Activated CD4-positive, CD25-positive, alpha-beta regulatory T cell (primary cell): ENCODE data around the gene SH2D2A.
A peak's percentile ranks its signal among the peaks of the same experiment; 100 is the strongest.

ENCODE experiments used
- DNase-seq, 4 experiments: peaks; one replicate each; lab custom pipeline; 2025; lab: John Stamatoyannopoulos, UW

SH2D2A gene

DNA sequence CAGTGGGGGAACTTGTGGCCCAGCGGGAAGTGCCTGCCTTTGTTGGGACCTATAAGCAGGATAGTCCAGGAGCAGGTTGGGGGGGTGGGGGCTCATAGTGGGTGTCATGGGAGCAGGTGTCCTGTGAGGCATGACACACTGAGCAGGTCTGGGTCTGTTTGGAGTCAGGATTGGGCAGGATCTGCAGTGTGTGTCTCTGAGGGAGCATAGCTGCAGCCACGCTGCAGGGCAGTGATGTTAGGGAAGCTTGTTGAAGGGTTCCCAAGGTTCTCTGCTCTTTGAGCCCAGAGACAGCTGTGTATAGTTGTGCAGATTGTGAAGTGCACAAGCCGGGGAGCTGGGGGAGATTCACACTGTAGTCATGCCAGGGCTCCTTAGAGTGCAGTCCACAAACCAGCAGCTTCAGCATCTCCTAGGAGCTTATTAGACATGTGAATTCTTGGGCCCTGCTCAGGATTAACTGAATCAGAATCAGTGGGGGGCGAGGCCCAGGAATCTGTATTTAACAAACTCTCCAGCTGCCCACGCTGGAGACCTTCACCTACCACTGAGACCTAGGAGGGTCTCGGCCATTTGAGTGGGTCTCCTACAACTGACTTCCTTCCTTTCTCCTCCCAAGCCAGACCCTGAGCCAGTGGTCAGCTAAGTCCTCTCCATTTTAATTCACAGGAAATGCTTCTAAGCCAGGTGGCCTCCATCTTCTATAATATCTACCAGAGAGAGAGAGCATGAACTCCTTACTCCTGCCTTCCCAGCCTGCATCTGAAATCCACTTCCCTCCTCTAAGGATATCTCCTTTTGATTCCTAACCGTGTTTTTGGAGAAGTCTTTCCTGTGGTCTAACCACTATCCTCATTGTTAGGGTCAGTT lies 31.2 kb upstream of the SH2D2A start:
- no peak for DNase-seq

DNA sequence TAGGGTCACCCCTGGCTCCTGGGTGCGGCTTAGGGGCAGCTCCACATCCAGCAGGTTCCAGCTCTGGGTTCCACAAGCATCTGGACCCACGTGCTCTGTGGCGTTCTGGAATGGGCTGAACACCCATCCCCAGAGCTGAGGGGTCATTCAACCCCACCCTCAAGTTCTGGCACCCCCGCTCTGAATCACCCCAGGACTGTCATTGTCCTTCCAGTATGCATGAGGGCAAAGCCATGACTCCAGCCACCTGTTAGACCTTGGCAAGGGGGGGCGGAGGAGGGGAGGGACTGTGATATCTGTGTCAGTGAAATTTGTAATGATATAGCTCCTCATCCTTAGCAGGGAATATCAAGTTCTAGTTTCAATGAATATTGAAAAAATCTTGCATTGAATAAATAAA lies 30.0 kb upstream of the SH2D2A start:
- DNase-seq, result no peak

DNA sequence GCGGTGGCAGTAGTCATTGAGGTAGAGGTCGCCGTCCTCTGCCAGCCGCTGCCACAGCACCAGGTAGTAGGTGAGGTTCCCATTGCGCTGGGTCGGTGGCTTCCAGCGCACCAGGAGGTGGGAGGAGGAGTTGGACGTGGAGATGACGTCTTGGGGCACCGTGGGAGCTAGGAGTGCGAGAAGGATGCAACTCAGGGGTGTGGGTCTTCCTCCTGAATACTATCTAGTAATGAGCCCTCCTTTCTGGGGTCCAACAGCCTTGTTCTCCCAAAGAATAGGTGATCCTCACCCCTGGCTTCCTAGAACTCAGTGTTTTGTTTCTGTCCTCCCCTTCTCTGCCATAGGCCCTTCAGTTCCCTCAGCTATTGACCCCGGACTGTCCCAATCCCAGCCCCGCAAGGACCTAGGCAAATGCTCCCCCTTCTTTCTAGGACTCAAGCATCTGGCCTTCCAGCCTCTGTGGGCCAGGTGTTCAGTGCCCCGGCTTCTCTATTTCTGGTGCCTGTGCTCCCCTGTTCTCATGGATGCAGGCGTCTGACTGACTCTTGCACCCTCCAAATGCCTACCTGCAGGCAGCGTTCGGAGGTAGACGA lies 29.4 kb upstream of the SH2D2A start:
- DNase-seq, result no peak

DNA sequence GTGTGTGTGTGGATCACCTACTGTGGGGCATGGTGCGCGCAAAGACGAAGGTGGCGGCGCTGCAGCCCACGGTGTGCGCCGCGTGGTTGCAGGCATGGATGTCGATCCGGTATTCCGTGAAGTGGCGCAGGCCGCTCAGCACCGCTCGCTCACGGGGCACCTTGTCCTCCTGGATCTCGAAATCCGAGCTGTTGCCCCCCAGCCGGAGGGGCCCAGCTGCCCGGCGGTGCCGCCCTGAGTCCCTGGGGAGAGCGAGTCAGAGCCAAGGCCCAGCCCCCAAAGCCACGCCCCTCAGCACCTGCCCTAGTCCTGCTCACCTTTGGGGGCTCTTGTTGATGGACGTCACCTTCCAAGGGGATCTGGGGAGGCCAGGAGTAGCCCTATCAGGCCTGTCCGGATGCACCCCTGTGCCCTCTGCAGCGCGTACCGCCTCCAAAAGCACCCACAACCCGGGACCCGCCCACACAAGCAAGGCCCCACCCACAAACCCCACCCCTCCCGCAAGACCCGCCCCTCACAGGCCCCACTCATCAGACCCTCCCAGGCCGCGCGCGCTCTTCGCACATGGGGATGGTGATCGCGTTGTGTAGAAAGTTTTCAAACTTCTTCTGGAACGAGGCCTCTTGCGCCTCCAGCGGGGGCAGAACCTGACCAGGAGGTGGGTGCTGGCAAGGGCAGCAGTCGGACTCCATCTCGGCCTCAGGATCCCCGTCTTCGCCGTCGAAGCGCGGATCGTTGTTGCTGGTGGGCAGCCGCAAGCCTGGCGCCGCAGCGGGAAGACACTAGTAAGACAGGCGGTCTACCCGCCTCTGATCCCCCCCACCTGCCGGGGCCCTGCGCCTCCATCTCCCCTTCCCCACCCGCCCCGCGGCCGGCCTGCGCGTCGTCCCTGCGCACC lies 28.7 kb upstream of the SH2D2A start:
- DNase-seq, result peak in 1 of 4 experiments; percentile 13

DNA sequence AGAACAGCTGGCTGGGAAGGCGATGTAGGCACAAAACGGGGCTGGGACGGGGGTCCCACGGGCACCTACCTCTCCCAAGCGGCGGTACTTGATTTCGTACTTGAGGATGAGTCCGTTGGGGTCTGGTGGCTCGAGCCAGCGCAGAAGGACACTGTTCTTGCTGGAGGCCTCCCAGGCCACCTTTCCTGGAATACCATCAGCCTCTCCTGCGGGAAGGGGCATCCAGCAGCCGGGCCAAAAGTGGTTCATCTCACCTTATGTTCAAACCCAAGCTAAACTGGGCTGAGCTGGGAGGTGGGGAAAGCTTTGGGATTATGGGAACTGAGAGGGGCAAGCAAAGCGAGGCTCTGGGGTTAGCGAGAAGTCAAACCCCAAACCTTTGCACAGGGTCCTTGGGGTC lies 28.0 kb upstream of the SH2D2A start:
- DNase-seq, result no peak

DNA sequence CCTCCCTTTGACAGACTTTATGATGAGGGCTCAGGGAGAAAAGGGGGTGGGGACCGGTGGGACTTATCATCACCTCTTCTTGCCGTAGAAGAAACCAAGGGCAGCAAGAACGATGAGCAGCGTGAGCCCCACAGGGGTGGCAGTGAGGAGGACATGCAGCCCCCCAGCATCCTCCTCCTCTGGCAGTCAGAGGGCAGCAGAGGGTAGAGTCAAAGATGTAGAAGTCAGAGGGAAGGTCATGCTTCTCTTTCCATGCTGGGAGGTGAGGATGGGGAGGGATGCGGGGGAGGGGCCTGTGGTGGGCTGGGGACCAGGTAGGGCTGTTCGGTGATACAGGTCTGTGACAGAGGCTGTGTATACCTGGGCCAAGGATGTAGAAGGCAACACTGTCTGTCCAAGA lies 27.5 kb upstream of the SH2D2A start:
- no peak for DNase-seq

DNA sequence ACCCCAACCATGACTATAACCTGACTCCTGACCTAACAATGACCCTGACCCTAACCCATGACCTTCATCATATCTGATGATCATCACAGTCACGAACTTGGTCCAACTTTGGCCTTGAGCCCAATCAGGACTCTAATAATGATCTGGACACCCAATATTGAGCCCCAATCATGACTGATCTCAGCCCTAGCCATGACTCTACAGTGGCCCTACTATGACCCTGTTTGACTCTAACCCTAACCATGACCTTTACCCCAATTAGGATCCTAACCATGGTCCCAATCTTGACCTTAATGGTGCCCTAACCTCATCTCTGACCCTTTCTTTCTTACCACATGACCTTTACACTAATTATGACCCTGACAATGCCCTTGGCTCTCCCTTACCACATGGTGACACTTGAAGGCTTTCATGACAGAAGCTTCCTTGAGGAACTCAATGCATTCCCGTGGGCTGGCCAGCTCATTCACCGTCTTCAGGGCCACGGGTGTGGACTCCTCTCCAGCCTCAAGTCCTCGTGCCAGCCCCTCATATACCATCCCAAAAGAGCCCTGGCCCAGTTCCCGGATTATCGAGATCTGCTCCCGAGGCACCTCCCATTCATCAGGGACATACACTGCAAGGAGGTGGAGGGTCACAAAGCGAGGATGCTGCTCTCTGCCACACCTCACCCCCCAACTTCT lies 26.1 kb upstream of the SH2D2A start:
- DNase-seq, result no peak

DNA sequence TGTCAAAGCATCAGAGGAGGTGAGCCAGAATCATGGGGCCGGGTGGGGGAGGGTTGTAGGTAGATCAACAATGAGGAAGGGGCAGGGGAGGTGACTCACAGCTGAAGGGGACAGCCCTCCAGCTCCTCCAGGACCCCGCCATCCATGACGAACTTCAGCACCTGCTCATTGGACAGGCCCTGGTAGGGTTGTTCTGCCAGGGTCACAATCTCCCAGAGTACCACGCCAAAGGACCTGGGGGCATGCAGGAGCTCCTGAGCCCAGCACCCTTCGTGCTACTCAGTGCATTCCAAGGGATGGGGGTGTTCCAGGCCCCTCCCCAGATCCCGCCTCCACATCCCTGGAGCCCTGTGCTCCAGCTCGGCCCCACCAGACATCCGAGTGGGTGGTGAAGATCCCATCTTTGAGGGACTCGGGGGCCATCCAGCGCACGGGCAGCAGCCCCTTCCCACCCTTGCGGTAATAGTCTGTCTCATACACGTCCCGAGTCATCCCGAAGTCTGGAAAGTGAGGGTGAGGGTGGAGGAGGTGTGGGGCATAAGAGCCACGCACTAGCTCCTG lies 24.7 kb upstream of the SH2D2A start:
- no peak for DNase-seq

DNA sequence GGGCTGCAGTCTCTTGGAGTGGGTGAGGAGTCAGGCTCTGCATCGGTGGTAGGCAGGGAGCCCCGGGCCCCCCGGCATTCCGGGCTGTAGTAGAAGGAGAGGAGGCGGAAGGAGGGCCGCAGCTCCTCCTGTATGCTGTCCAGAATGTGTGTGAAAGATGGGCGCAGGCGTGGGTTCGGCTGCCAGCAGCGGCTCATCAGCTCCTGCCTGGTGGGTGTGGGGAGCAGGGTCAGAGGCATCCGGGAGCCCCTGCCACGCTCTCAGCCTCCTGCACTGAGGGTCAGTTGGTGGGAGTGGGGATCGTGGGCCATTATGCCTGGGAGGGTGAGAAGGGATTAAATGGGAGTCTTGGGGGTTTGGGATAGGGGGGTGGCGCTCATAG lies 24.2 kb upstream of the SH2D2A start:
- no peak for DNase-seq

DNA sequence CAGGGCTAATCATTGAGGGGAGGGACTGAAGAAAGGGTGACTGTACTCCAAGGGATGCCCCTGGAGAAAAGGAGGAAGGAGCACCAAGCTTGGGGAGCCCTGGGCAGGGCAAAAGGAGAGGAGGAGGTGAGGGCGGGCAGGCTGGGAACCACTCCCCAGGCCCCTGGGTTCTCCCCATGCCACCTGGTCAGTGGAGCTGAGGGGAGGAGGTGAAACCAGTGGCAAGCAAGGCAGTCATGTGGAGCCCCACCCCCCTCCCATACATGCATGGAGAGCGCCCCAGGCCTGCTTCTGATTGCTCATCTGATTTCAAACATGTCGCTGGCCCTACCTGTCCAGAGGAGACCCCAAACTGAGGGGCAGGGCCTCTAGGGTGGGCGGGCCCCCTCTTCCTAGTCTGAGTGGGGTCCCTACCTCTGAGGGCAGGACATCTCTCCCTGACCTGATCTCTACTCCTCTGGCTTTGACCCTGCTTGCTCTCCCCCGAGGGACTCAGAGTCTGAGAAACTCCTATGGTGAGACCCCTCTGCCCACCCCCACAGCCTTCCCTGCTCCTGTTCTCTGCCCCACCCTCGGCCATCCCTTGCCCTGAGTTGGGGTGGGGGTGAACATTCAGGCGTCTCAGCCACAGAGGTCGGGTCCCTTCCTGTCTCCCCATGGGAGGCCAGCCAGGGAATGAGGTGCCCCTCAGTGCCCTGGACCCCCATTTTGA lies 23.7 kb upstream of the SH2D2A start:
- no peak for DNase-seq

DNA sequence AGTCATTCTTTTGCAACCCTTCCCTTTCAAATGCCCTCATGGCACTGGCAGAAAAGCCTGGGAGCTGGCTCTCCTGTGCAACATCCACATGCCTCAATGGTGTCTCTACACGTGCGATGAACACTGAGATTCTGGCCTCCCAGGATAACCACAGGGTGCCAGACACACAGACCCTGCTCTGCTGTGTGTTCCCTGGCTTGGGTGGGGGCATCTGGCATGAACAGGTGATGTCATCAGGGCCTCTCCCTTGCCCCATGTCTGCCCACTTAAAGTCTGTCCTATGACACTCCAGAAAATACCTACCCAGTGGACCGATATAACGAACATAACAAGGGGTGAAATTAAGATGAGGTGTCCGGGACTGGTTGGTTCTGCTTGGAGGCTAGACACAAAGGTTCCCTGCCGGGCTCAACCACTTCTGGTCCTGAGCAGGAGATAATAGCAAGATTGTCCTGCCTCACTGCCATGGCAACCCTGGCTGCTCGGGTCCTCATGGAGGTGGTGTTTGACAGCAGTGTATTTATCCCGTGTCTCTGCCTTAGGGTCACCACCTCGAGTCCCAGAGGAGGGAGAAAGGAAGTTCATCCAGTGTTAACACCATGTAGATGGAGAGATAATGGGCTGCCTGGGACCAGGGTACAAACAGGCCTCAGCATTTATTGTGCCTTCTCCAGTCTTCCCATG lies 22.9 kb upstream of the SH2D2A start:
- no peak for DNase-seq

DNA sequence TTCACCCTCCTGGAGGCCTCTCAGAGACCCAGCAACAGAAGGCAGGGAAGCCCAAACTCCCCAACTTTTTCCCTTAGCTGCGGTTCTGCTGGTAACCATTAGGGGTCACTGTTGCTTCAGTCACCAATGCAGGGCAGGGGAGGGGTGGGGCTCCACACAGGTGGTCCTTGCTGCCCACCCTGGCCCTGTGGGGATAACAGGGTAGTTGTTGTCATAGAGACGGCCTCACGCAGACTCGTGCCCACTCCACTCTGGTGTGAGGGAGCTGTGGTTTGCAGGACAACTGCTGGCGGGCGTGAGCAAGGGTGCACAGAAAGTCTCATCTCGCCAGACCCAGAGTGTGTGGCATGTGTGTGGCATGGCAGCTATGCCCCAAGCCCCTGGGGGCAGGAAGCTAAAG lies 22.3 kb upstream of the SH2D2A start:
- DNase-seq, result peak in 2 of 4 experiments; percentile 13 to 19

DNA sequence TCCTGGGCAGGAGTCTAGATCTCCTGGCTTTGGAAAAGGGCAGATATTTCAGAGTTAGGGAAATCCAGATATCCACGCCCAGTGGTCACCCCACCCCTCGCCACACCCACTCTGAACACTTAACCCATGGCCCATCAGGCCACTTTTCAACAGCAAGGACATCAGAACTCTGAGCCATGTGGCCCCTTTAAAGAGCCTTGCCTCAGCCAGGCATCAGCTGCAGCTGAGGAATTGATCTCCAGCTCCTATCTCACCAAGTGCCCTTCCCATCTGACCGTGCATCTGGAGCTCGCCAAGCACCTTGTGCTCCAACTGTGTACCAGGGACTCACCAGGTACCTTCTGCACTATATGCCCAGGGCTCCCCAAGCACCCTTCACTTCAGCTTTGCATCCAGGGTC lies 20.2 kb upstream of the SH2D2A start:
- DNase-seq, result no peak

DNA sequence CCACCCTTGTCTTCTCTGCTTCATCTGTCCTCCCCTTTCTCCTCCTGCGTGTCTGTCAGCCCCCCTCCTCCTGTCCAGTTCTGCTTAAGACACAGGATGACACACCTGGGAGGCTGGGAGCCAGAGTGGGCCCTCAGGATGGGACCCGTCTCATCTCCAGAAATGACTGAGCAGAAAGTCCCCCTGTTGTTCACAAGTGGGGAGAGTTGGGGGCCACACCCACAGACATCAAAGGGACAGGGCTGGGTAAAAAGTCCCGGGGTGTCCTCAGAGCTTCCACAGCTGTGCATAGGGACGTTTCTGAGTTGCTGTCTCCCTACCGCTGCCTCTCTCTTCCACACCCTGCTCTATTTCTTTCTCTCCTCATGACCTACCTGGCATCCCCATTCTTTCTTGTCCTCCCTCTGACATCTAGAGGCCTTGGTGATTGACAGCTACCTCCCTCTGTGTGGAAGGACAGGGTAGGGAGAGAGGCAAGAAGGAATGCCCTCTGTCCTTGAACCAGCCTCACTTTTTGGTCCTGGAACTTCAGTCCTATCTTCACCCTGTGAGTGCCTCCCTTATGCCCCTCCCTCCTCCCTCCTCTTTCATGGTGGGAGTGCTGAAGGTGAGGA lies 19.5 kb upstream of the SH2D2A start:
- DNase-seq, result no peak

DNA sequence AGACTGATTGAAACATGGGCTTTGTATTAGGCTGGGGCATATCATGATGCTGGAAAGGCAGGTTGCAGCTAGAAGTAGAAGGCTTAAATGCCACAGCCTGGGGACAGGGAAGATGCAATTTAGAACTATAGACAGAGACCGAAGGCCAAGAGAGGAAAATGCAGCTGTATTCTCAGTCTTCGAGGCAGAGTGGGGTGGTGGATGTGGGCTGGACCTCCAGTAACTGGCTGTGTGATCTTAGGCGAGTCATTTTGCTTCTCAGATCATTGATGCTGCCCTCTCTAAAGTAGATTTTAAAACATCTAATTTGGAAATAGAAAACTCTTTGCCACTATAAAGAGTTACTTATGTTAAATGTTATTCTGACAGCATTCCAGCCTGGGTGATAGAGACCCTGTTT lies 17.7 kb upstream of the SH2D2A start:
- no peak for DNase-seq

DNA sequence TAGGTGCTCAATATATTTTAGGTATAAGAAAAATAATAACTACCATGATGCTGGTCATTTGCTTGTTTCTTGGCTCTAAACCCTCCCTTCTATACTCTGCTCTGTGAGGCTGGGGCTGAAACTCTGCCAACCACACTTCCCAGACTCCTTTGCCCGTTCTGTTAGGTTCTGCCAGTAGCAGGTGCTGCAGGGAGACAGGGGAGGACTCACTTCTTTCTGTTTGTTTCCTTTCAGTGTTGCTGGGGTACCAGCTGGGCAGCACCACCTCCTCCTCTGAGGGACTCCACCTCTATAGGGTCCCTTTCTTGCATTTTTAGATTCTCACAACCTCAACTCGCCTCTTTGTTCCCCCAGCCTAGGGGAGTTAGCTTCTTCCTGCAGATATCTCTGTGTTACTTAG lies 17.0 kb upstream of the SH2D2A start:
- no peak for DNase-seq

DNA sequence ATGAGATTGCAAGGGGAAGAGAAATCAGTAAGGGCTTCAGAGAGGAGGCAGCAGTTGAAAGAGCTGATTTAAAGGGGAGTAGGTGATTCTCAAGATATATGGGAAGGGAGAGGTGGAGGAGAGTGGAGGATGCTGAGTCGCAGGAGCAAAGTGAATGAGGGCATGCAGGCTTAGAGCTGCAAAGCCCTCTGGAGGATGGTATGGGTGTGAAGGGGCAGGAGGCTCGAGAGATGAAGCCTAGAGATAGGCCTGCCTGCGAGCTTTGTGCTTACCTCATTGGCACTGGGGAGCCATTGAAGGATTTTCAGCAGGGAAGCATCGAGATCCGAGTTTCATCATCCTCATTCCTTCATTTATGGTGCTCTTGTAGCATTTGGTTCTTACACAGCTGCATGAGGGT lies 15.8 kb upstream of the SH2D2A start:
- no peak for DNase-seq

DNA sequence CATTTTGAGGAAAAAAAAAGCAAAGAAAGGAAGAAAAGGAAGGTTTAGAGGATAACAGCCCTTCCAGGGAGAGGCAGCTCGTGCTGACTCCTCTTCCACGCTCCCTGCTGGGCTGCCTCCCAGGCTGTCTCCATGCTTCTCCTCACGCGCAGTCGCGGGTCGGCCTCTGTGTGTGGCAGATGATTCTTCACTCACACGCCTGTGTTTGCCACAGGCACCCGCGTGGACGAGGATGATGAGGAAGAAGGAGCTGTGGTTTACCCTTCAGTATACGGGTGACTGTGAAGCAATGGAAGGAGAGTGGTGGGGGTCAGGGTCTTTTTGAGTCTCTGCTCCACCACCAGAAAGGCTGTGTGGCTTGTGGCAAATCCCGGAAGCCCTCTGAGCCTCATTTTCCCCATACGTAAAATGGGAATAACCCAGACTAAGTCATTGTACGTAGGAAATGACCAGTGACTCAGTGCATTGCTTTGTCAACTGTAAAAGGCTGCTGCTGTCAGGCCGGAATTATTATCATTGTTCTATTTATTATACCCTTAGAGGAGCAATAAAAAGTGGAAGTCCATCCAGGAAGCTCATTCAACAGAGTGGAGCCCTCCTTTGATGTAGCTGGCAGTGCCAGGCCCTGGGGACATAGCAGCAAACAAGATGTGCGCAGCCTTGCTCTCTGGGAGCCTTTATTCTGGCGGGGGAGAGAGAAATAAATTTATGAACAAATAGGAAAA lies 11.9 kb upstream of the SH2D2A start:
- DNase-seq, result no peak

DNA sequence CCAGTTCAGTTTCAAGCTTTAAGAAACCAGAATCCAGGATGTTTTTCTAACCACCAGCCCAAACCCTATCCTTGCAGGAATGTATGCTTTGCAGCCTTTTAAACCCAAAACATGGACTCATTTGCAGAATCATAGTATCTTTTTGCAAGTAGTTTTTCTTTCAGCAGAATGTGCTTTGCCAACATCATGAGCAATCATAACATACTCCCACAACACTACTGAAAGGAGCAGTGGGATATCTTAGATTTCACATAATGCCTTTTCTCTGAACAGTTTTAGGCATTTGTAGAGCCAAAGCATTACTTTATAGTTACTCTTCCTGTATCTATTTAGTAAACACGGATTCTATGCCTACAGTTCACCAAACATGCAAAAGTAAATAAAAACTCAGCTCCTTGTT lies 10.0 kb upstream of the SH2D2A start:
- DNase-seq, result no peak
